Prostate gland (tissue), 2 donors: ENCODE measurements around the gene MSH2.

Experiments
- POLR2A ChIP-seq: fragments of 450-650 bp; IDR thresholded peaks from one replicate; pipeline ENCODE4 v1.6.1; 2016; ENCODE audit warnings: antibody characterized with exemption, mild to moderate bottlenecking
- POLR2AphosphoS5 ChIP-seq: sonication (generic); formaldehyde crosslinking; IDR thresholded peaks from one replicate; pipeline ENCODE4 v1.6.1; 2017; ENCODE audit warnings: antibody characterized with exemption
- TF ChIP-seq, protein P1 (sequence below), 4 experiments: fragments of 200-600 bp in 2 of 4; fragments of 450-650 bp in 2 of 4; sonication (generic) in 2 of 4; IDR thresholded peaks; 1 replicate in 3 of 4; 2 replicates in 1 of 4; pipeline ENCODE4 v1.5.1; 2016 to 2019; ENCODE audit warnings: antibody characterized with exemption in 4 of 4, mild to moderate bottlenecking in 2 of 4, moderate library complexity in 2 of 4

GRCh38 chr2:47506436-47506835 lies 103.5 kb downstream of the MSH2 start:
- TF ChIP-seq, protein P1, sequence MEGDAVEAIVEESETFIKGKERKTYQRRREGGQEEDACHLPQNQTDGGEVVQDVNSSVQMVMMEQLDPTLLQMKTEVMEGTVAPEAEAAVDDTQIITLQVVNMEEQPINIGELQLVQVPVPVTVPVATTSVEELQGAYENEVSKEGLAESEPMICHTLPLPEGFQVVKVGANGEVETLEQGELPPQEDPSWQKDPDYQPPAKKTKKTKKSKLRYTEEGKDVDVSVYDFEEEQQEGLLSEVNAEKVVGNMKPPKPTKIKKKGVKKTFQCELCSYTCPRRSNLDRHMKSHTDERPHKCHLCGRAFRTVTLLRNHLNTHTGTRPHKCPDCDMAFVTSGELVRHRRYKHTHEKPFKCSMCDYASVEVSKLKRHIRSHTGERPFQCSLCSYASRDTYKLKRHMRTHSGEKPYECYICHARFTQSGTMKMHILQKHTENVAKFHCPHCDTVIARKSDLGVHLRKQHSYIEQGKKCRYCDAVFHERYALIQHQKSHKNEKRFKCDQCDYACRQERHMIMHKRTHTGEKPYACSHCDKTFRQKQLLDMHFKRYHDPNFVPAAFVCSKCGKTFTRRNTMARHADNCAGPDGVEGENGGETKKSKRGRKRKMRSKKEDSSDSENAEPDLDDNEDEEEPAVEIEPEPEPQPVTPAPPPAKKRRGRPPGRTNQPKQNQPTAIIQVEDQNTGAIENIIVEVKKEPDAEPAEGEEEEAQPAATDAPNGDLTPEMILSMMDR (IDR thresholded peaks at IDR 0.05): no peak
- no peak for TF ChIP-seq POLR2A
- TF ChIP-seq POLR2AphosphoS5: no peak
